Measurements from ENCODE around the gene TOR3A.

DNA sequence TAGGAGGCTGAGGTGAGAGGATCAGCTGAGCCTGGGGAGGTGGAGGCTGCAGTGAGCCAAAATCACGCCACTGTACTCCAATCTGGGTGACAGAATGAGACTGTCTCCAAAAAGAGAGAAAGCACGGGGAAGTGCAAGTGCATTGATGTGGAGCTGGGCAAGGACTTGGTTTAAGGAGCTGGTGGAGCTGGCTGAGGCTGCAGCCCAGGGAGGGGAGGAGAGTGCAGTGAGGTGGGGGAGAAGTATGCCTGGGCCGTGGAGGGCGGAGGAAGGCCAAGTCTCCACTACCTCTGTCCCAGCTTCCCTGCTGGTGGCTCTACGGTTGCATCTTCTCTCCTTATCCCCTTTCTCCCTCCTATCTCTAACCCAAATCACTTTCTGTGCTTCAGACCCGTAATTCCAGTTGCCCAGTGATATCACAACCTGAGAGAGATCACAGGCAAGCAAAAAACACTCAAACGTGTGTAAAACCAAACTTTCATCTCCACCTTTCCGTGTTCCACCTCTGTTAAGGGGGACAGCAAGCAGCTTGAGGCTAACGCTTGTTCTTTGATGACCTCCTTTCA is 11.1 kb downstream of the TOR3A start:
- TF ChIP-seq, protein P1, sequence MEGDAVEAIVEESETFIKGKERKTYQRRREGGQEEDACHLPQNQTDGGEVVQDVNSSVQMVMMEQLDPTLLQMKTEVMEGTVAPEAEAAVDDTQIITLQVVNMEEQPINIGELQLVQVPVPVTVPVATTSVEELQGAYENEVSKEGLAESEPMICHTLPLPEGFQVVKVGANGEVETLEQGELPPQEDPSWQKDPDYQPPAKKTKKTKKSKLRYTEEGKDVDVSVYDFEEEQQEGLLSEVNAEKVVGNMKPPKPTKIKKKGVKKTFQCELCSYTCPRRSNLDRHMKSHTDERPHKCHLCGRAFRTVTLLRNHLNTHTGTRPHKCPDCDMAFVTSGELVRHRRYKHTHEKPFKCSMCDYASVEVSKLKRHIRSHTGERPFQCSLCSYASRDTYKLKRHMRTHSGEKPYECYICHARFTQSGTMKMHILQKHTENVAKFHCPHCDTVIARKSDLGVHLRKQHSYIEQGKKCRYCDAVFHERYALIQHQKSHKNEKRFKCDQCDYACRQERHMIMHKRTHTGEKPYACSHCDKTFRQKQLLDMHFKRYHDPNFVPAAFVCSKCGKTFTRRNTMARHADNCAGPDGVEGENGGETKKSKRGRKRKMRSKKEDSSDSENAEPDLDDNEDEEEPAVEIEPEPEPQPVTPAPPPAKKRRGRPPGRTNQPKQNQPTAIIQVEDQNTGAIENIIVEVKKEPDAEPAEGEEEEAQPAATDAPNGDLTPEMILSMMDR (IDR thresholded peaks at IDR 0.05): no peak
- TF ChIP-seq POLR2A (IDR thresholded peaks at IDR 0.05; ENCODE audit: low read depth) (no peak), EP300 (IDR thresholded peaks at IDR 0.05) (no peak), POLR2AphosphoS5 (IDR thresholded peaks at IDR 0.05) (no peak)

Data from esophagus muscularis mucosa (tissue), 4 donors.